Mammary epithelial cell (primary cell): ENCODE results near the gene MTPN.

ENCODE experiments used
- EZH2 ChIP-seq: IDR thresholded peaks from 2 replicates; pipeline ENCODE4 v1.6.1; 2012; ENCODE audit warnings: low read length, inconsistent platforms, borderline replicate concordance
- TF ChIP-seq, protein P1 (sequence below), 2 donors: IDR thresholded peaks in 1 of 2; conservative IDR thresholded peaks in 1 of 2; 2 replicates each; pipeline ENCODE4 v1.5.1; 2011 to 2012; ENCODE audit warnings: inconsistent platforms in 2 of 2, low read length in 2 of 2, mild to moderate bottlenecking in 2 of 2, control low read depth in 1 of 2, low read depth in 1 of 2; ENCODE audit not compliant: insufficient read depth in 1 of 2; ENCODE audit errors: extremely low read depth in 1 of 2

DNA sequence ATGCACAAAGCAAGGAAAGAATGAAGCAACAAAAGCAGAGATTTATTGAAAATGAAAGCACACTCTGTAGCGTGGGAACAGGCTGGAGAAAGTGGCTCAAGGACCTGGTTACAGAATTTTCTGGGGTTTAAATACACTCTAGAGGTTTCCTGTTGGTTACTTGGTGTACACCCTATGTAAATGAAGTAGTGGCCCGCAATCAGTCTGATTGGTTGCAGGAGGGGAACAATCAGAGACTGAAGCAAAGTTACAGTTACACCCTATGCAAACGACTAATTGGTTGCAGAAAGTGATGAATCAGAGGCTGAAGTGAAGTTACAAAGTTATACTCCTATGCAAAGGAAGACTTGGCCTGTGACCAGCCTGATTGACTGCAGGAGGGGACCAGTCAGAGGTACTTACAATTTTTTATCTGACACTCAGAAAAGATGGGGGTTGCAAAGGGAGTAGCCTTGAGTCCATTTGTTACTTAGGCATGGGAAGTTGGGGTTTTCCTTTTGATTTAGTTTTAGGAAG, 3.6 kb upstream of the MTPN start:
- TF ChIP-seq, protein P1, sequence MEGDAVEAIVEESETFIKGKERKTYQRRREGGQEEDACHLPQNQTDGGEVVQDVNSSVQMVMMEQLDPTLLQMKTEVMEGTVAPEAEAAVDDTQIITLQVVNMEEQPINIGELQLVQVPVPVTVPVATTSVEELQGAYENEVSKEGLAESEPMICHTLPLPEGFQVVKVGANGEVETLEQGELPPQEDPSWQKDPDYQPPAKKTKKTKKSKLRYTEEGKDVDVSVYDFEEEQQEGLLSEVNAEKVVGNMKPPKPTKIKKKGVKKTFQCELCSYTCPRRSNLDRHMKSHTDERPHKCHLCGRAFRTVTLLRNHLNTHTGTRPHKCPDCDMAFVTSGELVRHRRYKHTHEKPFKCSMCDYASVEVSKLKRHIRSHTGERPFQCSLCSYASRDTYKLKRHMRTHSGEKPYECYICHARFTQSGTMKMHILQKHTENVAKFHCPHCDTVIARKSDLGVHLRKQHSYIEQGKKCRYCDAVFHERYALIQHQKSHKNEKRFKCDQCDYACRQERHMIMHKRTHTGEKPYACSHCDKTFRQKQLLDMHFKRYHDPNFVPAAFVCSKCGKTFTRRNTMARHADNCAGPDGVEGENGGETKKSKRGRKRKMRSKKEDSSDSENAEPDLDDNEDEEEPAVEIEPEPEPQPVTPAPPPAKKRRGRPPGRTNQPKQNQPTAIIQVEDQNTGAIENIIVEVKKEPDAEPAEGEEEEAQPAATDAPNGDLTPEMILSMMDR (conservative IDR thresholded peaks at IDR 0.05 in 1 of 2, IDR thresholded peaks at IDR 0.05 in 1 of 2; ENCODE audit: extremely low read depth in 1 of 2, insufficient read depth in 1 of 2, low read depth in 1 of 2, low read length in 2 of 2): no peak
- TF ChIP-seq EZH2: no peak
